HUES6 (cell line): ENCODE results near the gene PRR15.

ENCODE experiments used
- H3K27ac ChIP-seq: 2 replicates; pipeline ENCODE4 v1.7.0; 2013; ENCODE audit warnings: low read depth, mild to moderate bottlenecking, low read length, inconsistent platforms
- H3K27me3 ChIP-seq: 2 replicates; pipeline ENCODE4 v1.6.1; 2013; ENCODE audit warnings: low read length; ENCODE audit not compliant: control insufficient read depth, insufficient read depth
- H3K36me3 ChIP-seq: 2 replicates; pipeline ENCODE4 v1.6.1; 2013; ENCODE audit warnings: low read length; ENCODE audit not compliant: control insufficient read depth, insufficient read depth
- H3K4me1 ChIP-seq: 2 replicates; pipeline ENCODE4 v1.6.1; 2013; ENCODE audit warnings: low read length; ENCODE audit not compliant: control insufficient read depth, insufficient read depth
- H3K4me3 ChIP-seq: 2 replicates; pipeline ENCODE4 v1.5.1; 2013; ENCODE audit warnings: low read depth, low read length
- H3K9ac ChIP-seq: one replicate; pipeline ENCODE4 v1.6.1; 2013; ENCODE audit warnings: mild to moderate bottlenecking, low read length
- H3K9me3 ChIP-seq: 2 replicates; pipeline ENCODE4 v1.6.1; 2013; ENCODE audit warnings: low read depth, low read length; ENCODE audit not compliant: control insufficient read depth, insufficient read depth

Gene PRR15

DNA sequence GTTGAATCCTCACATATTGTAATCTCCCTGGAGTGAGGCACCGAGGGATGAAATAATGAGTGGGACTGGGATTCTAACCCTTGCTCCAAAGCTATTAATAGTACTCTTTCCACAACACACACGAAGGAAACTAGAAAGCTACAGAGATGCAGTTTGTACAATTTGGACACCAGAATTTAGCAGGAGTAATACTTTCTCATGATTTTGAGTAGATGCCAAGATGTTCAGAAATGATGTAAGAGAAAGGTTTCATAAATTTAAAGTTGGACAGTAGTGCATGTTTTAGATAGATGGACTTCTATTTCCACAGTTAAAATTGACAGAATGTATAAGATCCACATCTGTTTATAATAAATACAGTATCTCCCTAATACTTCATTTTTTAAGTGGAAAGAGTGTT is 46.5 kb downstream of the PRR15 start:
- H3K9ac ChIP-seq, result no peak overlapping the region
- no peak overlapping the region for H3K27ac ChIP-seq
- no peaks in the 10 kb centered on the region for H3K27me3 ChIP-seq
- no peaks in the 10 kb centered on the region for H3K9me3 ChIP-seq
- H3K4me1 ChIP-seq, result peaks cover 38% of the 10 kb centered on the region
- H3K36me3 ChIP-seq, result no peaks in the 10 kb centered on the region
- H3K4me3 ChIP-seq, result no peak overlapping the region

DNA sequence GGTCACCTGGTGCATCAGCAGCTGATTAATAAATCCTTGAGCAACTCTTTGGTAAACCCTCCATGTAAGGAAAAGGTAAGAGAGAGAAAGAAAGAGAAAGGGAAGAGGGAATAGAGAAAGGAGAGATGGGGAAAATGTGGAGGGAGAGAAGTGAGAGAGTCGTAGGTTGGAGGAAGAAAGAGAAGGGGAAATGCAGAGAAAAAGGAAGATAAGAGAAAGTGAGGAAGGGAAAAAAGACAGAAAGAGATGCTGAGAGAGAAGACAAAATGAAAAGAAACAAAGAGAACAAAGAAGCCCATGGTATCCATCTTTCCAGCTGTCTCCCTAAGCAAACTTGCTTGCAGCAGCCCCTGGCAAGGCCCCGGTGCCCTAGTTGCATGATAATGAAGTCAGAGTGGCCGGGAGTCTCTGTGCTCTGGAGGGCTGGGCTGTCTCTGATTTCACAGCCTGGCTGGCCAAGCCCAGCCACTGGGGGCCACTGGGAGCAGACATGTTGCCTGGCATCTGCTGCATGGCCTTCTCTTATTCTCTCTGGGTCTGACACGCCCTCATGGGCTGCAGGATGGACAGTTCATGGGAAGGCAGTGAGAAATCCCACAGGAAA is 48.4 kb downstream of the PRR15 start:
- H3K27me3 ChIP-seq, result no peaks in the 10 kb centered on the region
- no peak overlapping the region for H3K9ac ChIP-seq
- no peak overlapping the region for H3K4me3 ChIP-seq
- no peaks in the 10 kb centered on the region for H3K9me3 ChIP-seq
- H3K4me1 ChIP-seq, result peaks cover 38% of the 10 kb centered on the region
- no peaks in the 10 kb centered on the region for H3K36me3 ChIP-seq
- no peak overlapping the region for H3K27ac ChIP-seq

DNA sequence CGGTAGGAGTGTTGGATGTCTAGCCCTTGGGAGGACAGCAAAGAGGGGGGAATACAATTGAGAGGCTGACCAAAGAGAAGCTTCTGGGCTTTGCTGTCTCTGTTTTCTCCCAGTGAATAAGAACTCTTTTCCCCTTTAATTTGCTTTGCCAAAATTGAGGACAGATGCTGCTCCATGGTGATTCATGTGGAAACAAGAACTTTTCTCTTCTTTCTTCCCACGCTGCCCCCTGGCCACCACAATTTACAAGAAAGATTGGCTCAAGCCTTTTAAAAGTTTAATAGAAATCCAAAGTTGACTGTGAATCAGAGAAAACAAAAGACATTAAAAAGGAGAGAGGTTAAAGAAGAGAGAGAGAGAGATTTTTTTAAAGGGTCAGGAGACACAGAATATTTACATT is 49.0 kb downstream of the PRR15 start:
- Histone ChIP-seq H3K4me3 (no peak overlapping the region), H3K9ac (no peak overlapping the region), H3K9me3 (peaks cover 4% of the 10 kb centered on the region; the same call in 1 of the 2 replicates), H3K27me3 (no peaks in the 10 kb centered on the region), H3K36me3 (no peaks in the 10 kb centered on the region), H3K27ac (no peak overlapping the region), H3K4me1 (peaks cover 34% of the 10 kb centered on the region)

DNA sequence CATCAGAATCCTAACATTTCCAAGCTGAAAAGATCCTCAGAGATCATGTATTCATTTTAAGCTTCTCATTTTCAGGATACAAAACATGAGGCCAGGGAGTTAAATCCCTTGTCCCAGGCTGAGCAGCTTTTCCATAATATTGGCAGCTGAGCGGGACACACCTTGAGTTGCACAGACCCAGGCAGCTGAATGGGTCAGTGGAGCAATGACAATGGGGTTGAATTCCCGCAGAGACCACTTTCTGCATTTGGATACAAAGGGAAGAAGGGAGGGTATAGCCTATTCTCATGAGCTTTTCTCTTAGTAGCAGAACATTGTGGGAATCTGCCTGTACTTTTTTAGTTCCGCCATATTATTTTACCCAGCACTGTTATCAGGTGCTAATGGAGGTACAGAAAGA is 49.5 kb downstream of the PRR15 start:
- Histone ChIP-seq H3K9me3 (peaks cover 4% of the 10 kb centered on the region; the same call in 1 of the 2 replicates), H3K27me3 (no peaks in the 10 kb centered on the region), H3K4me1 (peaks cover 29% of the 10 kb centered on the region), H3K9ac (no peak overlapping the region), H3K36me3 (no peaks in the 10 kb centered on the region), H3K4me3 (no peak overlapping the region), H3K27ac (no peak overlapping the region)

DNA sequence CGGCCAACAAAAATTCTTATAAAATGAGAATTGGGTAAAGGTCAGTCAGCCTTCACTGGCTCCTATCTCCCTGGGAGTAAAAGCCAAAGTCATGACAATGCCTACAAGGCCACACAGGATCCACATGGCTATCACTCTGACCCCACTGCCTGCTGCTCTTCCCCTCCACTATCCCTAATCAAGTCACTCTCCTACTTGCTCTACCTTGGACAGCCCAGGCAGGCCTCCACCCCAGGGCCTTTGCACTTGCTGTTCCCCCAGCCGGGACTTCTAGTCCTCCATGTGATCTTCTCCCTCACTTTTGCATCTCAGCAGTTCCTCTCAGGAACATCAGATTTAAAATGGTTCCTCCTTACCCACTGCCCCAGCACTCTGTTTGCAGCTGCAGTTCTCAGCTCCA is 50.6 kb downstream of the PRR15 start:
- Histone ChIP-seq H3K9me3 (peaks cover 4% of the 10 kb centered on the region; the same call in 1 of the 2 replicates), H3K4me3 (no peak overlapping the region), H3K4me1 (peaks cover 17% of the 10 kb centered on the region), H3K9ac (no peak overlapping the region), H3K27me3 (no peaks in the 10 kb centered on the region), H3K27ac (no peak overlapping the region), H3K36me3 (no peaks in the 10 kb centered on the region)
